HepG2 (cell line): ENCODE measurements around the gene UCKL1. TPM values are rescaled to one million over a fixed set of nuclear protein-coding genes. Genes with fewer than 3 reads are reported as not detected.
A peak's percentile ranks its signal among the peaks of the same experiment; 100 is the strongest.

Experiments used
- DZIP1 ChIP-seq: sonication (generic); formaldehyde crosslinking; IDR thresholded peaks from 2 replicates; pipeline ENCODE4 v1.5.0; 2020; ENCODE audit warnings: mild to moderate bottlenecking, missing genetic modification reagents
- MXD4 ChIP-seq: IDR thresholded peaks from 2 replicates; pipeline ENCODE4 v1.6.1; 2016; ENCODE audit warnings: mild to moderate bottlenecking, missing biosample characterization, missing genetic modification reagents
- NCOA5 ChIP-seq: sonication (generic); formaldehyde crosslinking; IDR thresholded peaks from 2 replicates; pipeline ENCODE4 v1.4.0; 2020; ENCODE audit warnings: missing genetic modification reagents
- RAD51 ChIP-seq: fragments of 450-650 bp; IDR thresholded peaks from 2 replicates; pipeline ENCODE4 v1.6.1; 2016; ENCODE audit warnings: borderline replicate concordance
- SAP130 ChIP-seq: IDR thresholded peaks from 2 replicates; pipeline ENCODE4 v1.6.1; 2016; ENCODE audit warnings: low read depth
- TEAD3 ChIP-seq: optimal IDR thresholded peaks from 2 replicates; pipeline ENCODE3; 2016; ENCODE audit warnings: borderline replicate concordance
- ZBTB46 ChIP-seq: sonication (generic); formaldehyde crosslinking; IDR thresholded peaks from 2 replicates; pipeline ENCODE4 v1.4.0; 2020; ENCODE audit warnings: mild to moderate bottlenecking, missing genetic modification reagents, borderline replicate concordance
- ZNF142 ChIP-seq: sonication (generic); formaldehyde crosslinking; IDR thresholded peaks from 2 replicates; pipeline ENCODE4 v1.4.0; 2020; ENCODE audit warnings: missing genetic modification reagents
- ZNF33B ChIP-seq: sonication (generic); formaldehyde crosslinking; IDR thresholded peaks from 2 replicates; pipeline ENCODE4 v1.5.1; 2020; ENCODE audit warnings: mild to moderate bottlenecking, missing genetic modification reagents
- ZNF646 ChIP-seq: sonication (generic); formaldehyde crosslinking; IDR thresholded peaks from 2 replicates; pipeline ENCODE4 v1.9.0; 2021; ENCODE audit warnings: mild to moderate bottlenecking, missing genetic modification reagents
- ZNF7 ChIP-seq: IDR thresholded peaks from 2 replicates; pipeline ENCODE4 v1.6.1; 2016; ENCODE audit warnings: missing biosample characterization, missing genetic modification reagents
- polyA plus RNA-seq, 8 experiments: library from polyadenylated mRNA; depleted of rRNA in 3 of 8; stranded (reverse) in 7 of 8; unstranded in 1 of 8; fragments of >200 nt; fragmentation: Illumina TruSeq in 4 of 8; extraction: Trizol in 4 of 8; gene quantifications; 2 replicates each; pipeline versions ENCODE4 v1.2.1 to v1.2.3, GENCODE V29; 2011 to 2016; ENCODE audit warnings: low read depth in 4 of 8, missing spikeins in 1 of 8, mixed read lengths in 1 of 8; ENCODE audit not compliant: insufficient read depth in 1 of 8
- total RNA-seq, 5 experiments: library from RNA; depleted of rRNA; stranded (reverse); fragments of >200 nt; fragmentation: Illumina TruSeq; extraction: Trizol; gene quantifications; 2 replicates each; pipeline ENCODE4 v1.2.3, GENCODE V29; 2016; ENCODE audit warnings: low read depth in 1 of 5

The UCKL1 gene
- total and polyA plus RNA-seq, 2 of the 13 experiments (the other 11 are each of a cell fraction or from before 2014, with no cell fraction given), result 50.2 to 126 TPM

GRCh38 chr20:63896264-63897105 is 59.7 kb downstream of the UCKL1 start (continued):
- TF ChIP-seq ZNF33B (CRISPR knock-in tag) (peak; percentile 73; the same call in 1 of the 2 replicates), DZIP1 (CRISPR knock-in tag) (no peak), NCOA5 (CRISPR knock-in tag) (no peak), MXD4 (CRISPR knock-in tag) (peak; percentile 93), ZBTB46 (CRISPR knock-in tag) (no peak), TEAD3 (CRISPR knock-in tag) (peak; percentile 69), ZNF142 (CRISPR knock-in tag) (peak; percentile 69), ZNF7 (CRISPR knock-in tag) (no peak), RAD51 (no peak), ZNF646 (no peak), SAP130 (CRISPR knock-in tag) (peak; percentile 99)
